Natural killer cell (primary cell): ENCODE measurements around the gene ATP1B4. TPM values are rescaled to one million over a fixed set of nuclear protein-coding genes. Genes with fewer than 3 reads are reported as not detected.

Experiments used
- ATAC-seq, 3 donors: fragments of 150-1000 bp in 2 of 3; fragments of 200-7000 bp in 1 of 3; cut with Tn5 transposase; 1 replicate in 1 of 3; 2 replicates in 2 of 3; pipeline ENCODE4 v1.10.0; 2021; ENCODE audit warnings: mild to moderate bottlenecking in 2 of 3, moderate library complexity in 2 of 3
- DNase-seq, 2 donors: peaks; one replicate each; pipeline versions ENCODE4 v3.0.0 to v3.0.0-alpha.2; 2013 to 2021; ENCODE audit warnings: mixed read lengths in 1 of 2
- H3K27ac ChIP-seq: one replicate; pipeline ENCODE4 v1.5.1; 2013; ENCODE audit warnings: mild to moderate bottlenecking, low read length
- H3K27me3 ChIP-seq: one replicate; pipeline ENCODE4 v1.6.1; 2013; ENCODE audit warnings: low read length; ENCODE audit not compliant: control insufficient read depth, insufficient read depth
- H3K36me3 ChIP-seq: one replicate; pipeline ENCODE4 v1.6.1; 2013; ENCODE audit warnings: low read length; ENCODE audit not compliant: control insufficient read depth, insufficient read depth
- H3K4me1 ChIP-seq: one replicate; pipeline ENCODE4 v1.6.1; 2013; ENCODE audit warnings: low read length; ENCODE audit not compliant: control insufficient read depth, insufficient read depth
- H3K4me3 ChIP-seq: one replicate; pipeline ENCODE4 v1.5.1; 2013; ENCODE audit warnings: low read length
- H3K9me3 ChIP-seq: one replicate; pipeline ENCODE4 v1.6.1; 2013; ENCODE audit warnings: low read length; ENCODE audit not compliant: control insufficient read depth, insufficient read depth
- H3K27ac Mint-ChIP-seq, 2 donors: one replicate each; pipeline ENCODE4 v1.8.0; 2022; ENCODE audit warnings: mild to moderate bottlenecking in 2 of 2, mixed read lengths in 2 of 2, moderate library complexity in 1 of 2
- H3K27me3 Mint-ChIP-seq, 2 donors: one replicate each; pipeline ENCODE4 v1.8.0; 2022; ENCODE audit warnings: low read depth in 2 of 2, mixed read lengths in 2 of 2
- H3K36me3 Mint-ChIP-seq: one replicate; pipeline ENCODE4 v1.8.0; 2022; ENCODE audit warnings: mixed read lengths
- H3K4me1 Mint-ChIP-seq, 2 donors: one replicate each; pipeline ENCODE4 v1.8.0; 2022; ENCODE audit warnings: mixed read lengths in 2 of 2
- H3K4me3 Mint-ChIP-seq: one replicate; pipeline ENCODE4 v1.8.0; 2022; ENCODE audit warnings: mild to moderate bottlenecking, moderate library complexity, mixed read lengths
- H3K9me3 Mint-ChIP-seq, 2 donors: one replicate each; pipeline ENCODE4 v1.8.0; 2022; ENCODE audit warnings: mixed read lengths in 2 of 2
- CTCF ChIP-seq: fragments of 200-600 bp; IDR thresholded peaks from one replicate; pipeline ENCODE4 v1.8.0; 2022; ENCODE audit warnings: antibody characterized with exemption
- WGBS: methylation state at CpG from one replicate; pipeline ENCODE4 v1.1.7; 2013; ENCODE audit warnings: missing lambda C conversion rate; ENCODE audit not compliant: insufficient coverage; 5-methylcytosine and 5-hydroxymethylcytosine counted together
- intact Hi-C: fragments of 100-400 bp; cut with micrococcal nuclease; formaldehyde crosslinking; loops from one replicate; pipeline ENCODE4 v1.14.2; 2022
- total RNA-seq, 4 donors: library from RNA; stranded (reverse); fragments of 120-200 nt in 1 of 4; gene quantifications; one replicate each; pipeline versions ENCODE4 v1.2.3 to v1.2.4, GENCODE V29; 2013 to 2022

ATP1B4 gene
- total RNA-seq, 3 donors from 2014 or later (not counting 1 experiment from before 2014, with no cell fraction given): not detected

DNA sequence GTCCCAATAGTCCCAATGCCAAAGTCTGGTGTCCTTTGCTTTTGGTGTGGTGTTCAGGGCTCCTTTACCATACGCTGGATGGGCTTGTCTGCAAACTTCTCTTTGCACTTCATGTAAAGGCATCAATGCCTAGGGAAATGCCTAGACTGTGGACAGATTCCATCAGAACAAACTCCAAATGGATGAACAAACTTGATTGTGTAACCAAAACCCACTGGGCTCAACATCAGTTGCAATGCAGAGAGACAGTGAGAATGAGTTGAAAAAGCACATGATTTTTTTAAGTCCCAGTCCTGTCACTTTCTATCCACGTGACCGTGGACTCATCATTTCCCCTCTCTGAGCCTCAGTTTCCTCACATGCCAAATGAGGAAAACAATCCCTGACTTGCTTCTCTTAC lies 4.9 kb downstream of the ATP1B4 start:
- H3K4me1 ChIP-seq: no peaks in the 10 kb centered on the region
- Mint-ChIP-seq H3K4me3 (no peak overlapping the region), H3K27me3 (peaks cover 0 to 22% of the 10 kb centered on the region in 2 donors), H3K9me3 (no peaks in the 10 kb centered on the region), H3K27ac (no peak overlapping the region), H3K4me1 (no peaks in the 10 kb centered on the region), H3K36me3 (no peaks in the 10 kb centered on the region)
- TF ChIP-seq CTCF: no peak
- no peaks in the 10 kb centered on the region for H3K27me3 ChIP-seq
- ATAC-seq (no peak), DNase-seq (no peak)
- no peak overlapping the region for H3K27ac ChIP-seq
- H3K36me3 ChIP-seq: no peaks in the 10 kb centered on the region
- no peak overlapping the region for H3K4me3 ChIP-seq
- H3K9me3 ChIP-seq: no peaks in the 10 kb centered on the region
- intact Hi-C loops: loop anchor here (10.0 kb wide), 1 partner anchor 108 kb away; no protein-coding TSS in a partner anchor
- WGBS: 88% methylated on average over 3 of the region's 3 CpGs

DNA sequence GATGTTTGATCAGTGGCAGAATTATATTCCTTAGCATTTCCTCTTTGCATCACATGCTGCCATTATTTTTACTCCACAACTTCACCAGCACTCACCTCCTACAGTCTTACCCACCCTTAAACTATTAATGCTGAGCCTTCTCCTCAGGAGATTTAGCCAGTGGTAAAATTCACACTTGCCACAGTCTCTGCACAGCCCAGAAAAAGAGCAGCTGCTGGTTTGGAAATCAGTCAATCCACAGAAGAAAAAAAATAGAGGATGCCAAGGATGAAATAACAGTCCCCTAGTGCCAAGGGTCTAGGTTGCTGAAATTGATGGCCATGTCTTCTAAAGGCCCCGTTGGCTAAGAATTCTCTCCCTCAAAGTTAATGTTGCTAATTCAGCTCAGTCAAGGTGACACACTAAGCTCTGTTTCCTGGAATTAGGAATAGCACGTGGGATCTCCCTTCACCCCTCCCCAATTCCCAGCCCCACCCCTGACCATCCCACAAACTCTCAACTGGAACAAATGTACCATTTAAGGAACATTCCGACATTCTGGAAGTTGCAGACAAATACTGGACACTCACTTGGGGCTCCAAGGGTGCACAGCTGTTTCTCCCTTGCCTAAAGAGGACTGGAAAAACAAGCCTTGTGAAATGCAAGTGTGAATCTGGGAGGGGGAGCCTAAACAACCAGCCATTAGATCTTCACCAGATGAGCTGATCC lies 5.7 kb downstream of the ATP1B4 start:
- Histone ChIP-seq H3K27me3 (no peaks in the 10 kb centered on the region), H3K9me3 (no peaks in the 10 kb centered on the region), H3K4me1 (no peaks in the 10 kb centered on the region), H3K36me3 (no peaks in the 10 kb centered on the region), H3K4me3 (no peak overlapping the region), H3K27ac (no peak overlapping the region)
- no peak overlapping the region for H3K4me3 Mint-ChIP-seq
- no peak for ATAC-seq
- no peak for DNase-seq
- H3K36me3 Mint-ChIP-seq: no peaks in the 10 kb centered on the region
- intact Hi-C loops: loop anchor here (10.0 kb wide), 1 partner anchor 107 kb away; no protein-coding TSS in a partner anchor
- H3K9me3 Mint-ChIP-seq: no peaks in the 10 kb centered on the region
- TF ChIP-seq CTCF: no peak
- H3K27me3 Mint-ChIP-seq: peaks cover 0 to 29% of the 10 kb centered on the region in 2 donors
- no peak overlapping the region for H3K27ac Mint-ChIP-seq
- 96% methylated on average over 3 of the region's 3 CpGs for WGBS
- no peaks in the 10 kb centered on the region for H3K4me1 Mint-ChIP-seq

DNA sequence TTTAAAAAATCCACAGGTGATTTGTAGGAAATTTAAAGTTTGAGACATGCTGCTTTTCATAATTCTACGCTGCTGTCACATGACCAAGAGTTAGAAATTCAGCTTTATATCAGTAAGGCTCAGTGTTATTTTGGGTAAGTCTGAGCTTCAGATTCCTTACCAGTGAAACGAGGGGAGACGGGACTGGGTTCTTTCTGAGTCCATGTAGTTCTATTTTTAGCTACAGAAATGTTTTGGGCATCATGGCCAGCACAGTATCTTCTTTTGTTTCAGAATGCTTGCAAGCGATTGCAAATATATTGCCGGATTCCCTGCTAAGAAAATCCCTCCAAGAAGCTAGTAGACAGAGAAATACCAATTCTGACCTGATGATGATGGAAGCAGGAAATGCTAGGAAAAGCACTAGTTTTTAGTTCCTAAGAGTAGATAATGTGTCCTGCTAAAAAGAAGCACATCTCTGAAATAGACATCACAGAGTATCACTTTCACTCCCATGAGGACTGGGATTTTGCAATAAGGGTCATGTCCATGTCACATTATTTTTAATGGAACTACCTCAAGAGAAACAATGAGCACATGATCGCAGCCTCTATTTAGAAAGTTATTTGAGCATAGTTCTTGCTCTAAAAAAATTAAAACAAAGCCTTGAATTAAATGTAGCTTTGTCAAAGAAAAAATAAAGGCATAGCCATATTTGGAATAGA lies 10.9 kb downstream of the ATP1B4 start:
- Histone ChIP-seq H3K27me3 (no peaks in the 10 kb centered on the region), H3K27ac (no peak overlapping the region), H3K9me3 (no peaks in the 10 kb centered on the region), H3K4me1 (no peaks in the 10 kb centered on the region), H3K36me3 (no peaks in the 10 kb centered on the region), H3K4me3 (no peak overlapping the region)
- Mint-ChIP-seq H3K27me3 (peaks cover 0 to 19% of the 10 kb centered on the region in 2 donors), H3K4me1 (no peaks in the 10 kb centered on the region), H3K9me3 (no peaks in the 10 kb centered on the region), H3K36me3 (no peaks in the 10 kb centered on the region), H3K27ac (no peak overlapping the region), H3K4me3 (no peak overlapping the region)
- intact Hi-C loops: no loop called here
- TF ChIP-seq CTCF: no peak
- ATAC-seq: no peak
- DNase-seq: no peak
- WGBS: 75% methylated on average over 2 of the region's 6 CpGs
